Fibroblast of lung (primary cell): ENCODE data around the gene SIGLEC7. TPM values are rescaled to one million over a fixed set of nuclear protein-coding genes. Genes with fewer than 3 reads are reported as not detected.

Experiments
- DNase-seq, 2 donors: peaks; one replicate each; pipeline versions ENCODE4 v3.0.0 to v3.0.0-alpha.2; 2010; ENCODE audit warnings: low read depth in 2 of 2
- H2AFZ ChIP-seq: 2 replicates; pipeline ENCODE4 v1.5.1; 2012; ENCODE audit warnings: low read length, control low read depth, inconsistent platforms
- H3K27ac ChIP-seq: 2 replicates; pipeline ENCODE4 v1.5.1; 2011; ENCODE audit warnings: low read length, control low read depth; ENCODE audit not compliant: insufficient read depth
- H3K27me3 ChIP-seq: 2 replicates; pipeline ENCODE4 v1.5.1; 2011; ENCODE audit warnings: mild to moderate bottlenecking, low read length; ENCODE audit not compliant: control insufficient read depth, insufficient read depth
- H3K36me3 ChIP-seq: 2 replicates; pipeline ENCODE4 v1.5.1; 2011; ENCODE audit warnings: low read length; ENCODE audit not compliant: control insufficient read depth, insufficient read depth
- H3K4me1 ChIP-seq: 2 replicates; pipeline ENCODE4 v1.5.1; 2011; ENCODE audit warnings: low read length; ENCODE audit not compliant: control insufficient read depth, insufficient read depth; ENCODE audit errors: extremely low read depth
- H3K4me2 ChIP-seq: 2 replicates; pipeline ENCODE4 v1.5.1; 2011; ENCODE audit warnings: low read length, control low read depth; ENCODE audit not compliant: insufficient read depth; ENCODE audit errors: extremely low read depth
- H3K4me3 ChIP-seq, 4 experiments: fragments of 200-600 bp in 1 of 4; sonication (generic) in 1 of 4; replicated peaks in 1 of 4; 2 replicates each; pipeline ENCODE4 v1.5.1; 2011 to 2016; ENCODE audit warnings: low read length in 4 of 4, low read depth in 3 of 4, mild to moderate bottlenecking in 3 of 4, control low read depth in 2 of 4, inconsistent platforms in 1 of 4, mixed read lengths in 1 of 4; ENCODE audit not compliant: insufficient read depth in 1 of 4; ENCODE audit errors: control extremely low read depth in 1 of 4
- H3K79me2 ChIP-seq: 2 replicates; pipeline ENCODE4 v1.5.1; 2012; ENCODE audit warnings: mild to moderate bottlenecking, low read length, inconsistent platforms; ENCODE audit not compliant: control insufficient read depth, insufficient read depth
- H3K9ac ChIP-seq: 2 replicates; pipeline ENCODE4 v1.5.1; 2011; ENCODE audit warnings: mild to moderate bottlenecking, low read length, control low read depth; ENCODE audit not compliant: insufficient read depth
- H3K9me3 ChIP-seq: 2 replicates; pipeline ENCODE4 v1.5.1; 2012; ENCODE audit warnings: low read depth, low read length; ENCODE audit not compliant: control insufficient read depth, insufficient read depth
- H4K20me1 ChIP-seq: 2 replicates; pipeline ENCODE4 v1.5.1; 2011; ENCODE audit warnings: low read length; ENCODE audit not compliant: control insufficient read depth, insufficient read depth; ENCODE audit errors: extremely low read depth
- EZH2 ChIP-seq: IDR thresholded peaks from 2 replicates; pipeline ENCODE4 v1.5.1; 2012; ENCODE audit warnings: low read length, control low read depth, mild to moderate bottlenecking; ENCODE audit errors: missing control alignments
- polyA plus RNA-seq, 2 donors: library from polyadenylated mRNA; depleted of rRNA in 1 of 2; stranded (reverse) in 1 of 2; unstranded in 1 of 2; fragments of >200 nt; gene quantifications; 2 replicates each; pipeline ENCODE4 v1.2.1, GENCODE V29; 2011 to 2012; ENCODE audit warnings: missing spikeins in 1 of 2
- total RNA-seq: library from RNA; depleted of rRNA; stranded (reverse); fragments of >200 nt; gene quantifications from 2 replicates; pipeline ENCODE4 v1.2.1, GENCODE V29; 2014
- TF ChIP-seq, protein P1 (sequence below), 2 donors: IDR thresholded peaks in 1 of 2; conservative IDR thresholded peaks in 1 of 2; 1 replicate in 1 of 2; 2 replicates in 1 of 2; pipeline ENCODE4 v1.5.1; 2011 to 2012; ENCODE audit warnings: low read length in 2 of 2, control low read depth in 1 of 2, inconsistent platforms in 1 of 2, low read depth in 1 of 2, mild to moderate bottlenecking in 1 of 2

SIGLEC7 gene
- total and polyA plus RNA-seq, 2 donors (not counting 1 experiment from before 2014, with no cell fraction given), result not detected

DNA sequence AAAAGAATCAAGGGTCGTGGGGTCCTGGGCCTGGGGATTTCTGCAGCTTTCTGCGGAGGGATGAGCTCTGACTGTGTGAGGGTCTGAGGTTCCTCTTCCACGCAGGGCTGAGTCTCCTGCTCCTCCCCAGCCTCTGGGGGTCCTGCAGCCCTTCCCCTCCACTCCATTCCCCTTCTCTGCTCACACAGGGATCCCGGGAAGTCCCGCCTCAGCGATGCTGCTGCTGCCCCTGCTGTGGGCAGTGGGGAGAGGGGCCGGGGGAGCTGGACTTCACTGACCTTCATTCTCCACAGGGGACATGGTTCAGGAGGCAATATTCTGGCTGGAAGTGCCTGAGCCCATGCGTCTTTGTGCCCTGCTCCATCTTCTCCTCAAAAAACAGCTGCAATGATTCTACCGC, 56.5 kb downstream of the SIGLEC7 start:
- no peak overlapping the region for H2AFZ ChIP-seq
- no peak overlapping the region for H3K4me3 ChIP-seq
- H3K9ac ChIP-seq, result no peak overlapping the region
- no peak overlapping the region for H3K27ac ChIP-seq
- no peaks in the 10 kb centered on the region for H3K9me3 ChIP-seq
- H3K4me2 ChIP-seq, result no peak overlapping the region
- no peak for DNase-seq
- no peaks in the 10 kb centered on the region for H3K36me3 ChIP-seq
- H4K20me1 ChIP-seq, result no peaks in the 10 kb centered on the region
- H3K79me2 ChIP-seq, result no peaks in the 10 kb centered on the region
- H3K4me1 ChIP-seq, result no peaks in the 10 kb centered on the region
- H3K27me3 ChIP-seq, result no peaks in the 10 kb centered on the region
- TF ChIP-seq, protein P1, sequence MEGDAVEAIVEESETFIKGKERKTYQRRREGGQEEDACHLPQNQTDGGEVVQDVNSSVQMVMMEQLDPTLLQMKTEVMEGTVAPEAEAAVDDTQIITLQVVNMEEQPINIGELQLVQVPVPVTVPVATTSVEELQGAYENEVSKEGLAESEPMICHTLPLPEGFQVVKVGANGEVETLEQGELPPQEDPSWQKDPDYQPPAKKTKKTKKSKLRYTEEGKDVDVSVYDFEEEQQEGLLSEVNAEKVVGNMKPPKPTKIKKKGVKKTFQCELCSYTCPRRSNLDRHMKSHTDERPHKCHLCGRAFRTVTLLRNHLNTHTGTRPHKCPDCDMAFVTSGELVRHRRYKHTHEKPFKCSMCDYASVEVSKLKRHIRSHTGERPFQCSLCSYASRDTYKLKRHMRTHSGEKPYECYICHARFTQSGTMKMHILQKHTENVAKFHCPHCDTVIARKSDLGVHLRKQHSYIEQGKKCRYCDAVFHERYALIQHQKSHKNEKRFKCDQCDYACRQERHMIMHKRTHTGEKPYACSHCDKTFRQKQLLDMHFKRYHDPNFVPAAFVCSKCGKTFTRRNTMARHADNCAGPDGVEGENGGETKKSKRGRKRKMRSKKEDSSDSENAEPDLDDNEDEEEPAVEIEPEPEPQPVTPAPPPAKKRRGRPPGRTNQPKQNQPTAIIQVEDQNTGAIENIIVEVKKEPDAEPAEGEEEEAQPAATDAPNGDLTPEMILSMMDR (conservative IDR thresholded peaks at IDR 0.05 in 1 of 2, IDR thresholded peaks at IDR 0.05 in 1 of 2; ENCODE audit: low read depth in 1 of 2, low read length in 2 of 2), result no peak
- no peak for TF ChIP-seq EZH2

DNA sequence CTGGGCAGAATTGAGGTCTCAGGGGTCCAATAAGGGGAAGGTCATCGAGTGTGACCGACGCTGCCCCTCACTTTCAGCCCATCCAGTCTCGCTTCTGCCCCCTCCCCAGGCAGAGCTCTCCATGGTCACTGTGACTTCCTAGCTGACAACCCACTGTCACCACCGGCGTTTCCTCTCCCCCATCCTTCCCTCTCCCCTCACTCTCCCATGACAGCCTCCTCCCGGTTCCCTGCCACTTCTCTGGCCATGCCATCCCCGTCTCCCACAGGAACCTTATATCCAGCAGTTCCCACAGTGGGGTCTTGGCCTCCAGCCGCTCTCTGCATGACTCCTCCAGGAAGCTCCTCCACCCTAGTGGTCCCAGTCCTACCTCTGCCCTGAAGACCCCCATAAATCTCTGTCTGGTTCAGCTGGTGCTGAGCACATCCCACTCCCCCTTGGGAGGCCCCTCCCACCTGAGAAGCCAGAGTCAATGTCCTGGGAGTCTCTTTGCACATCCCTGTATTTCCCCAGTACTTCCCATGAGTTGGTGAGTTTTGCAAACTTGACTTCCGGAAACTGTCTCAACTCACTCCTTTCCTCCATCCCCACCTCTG, 58.1 kb downstream of the SIGLEC7 start:
- Histone ChIP-seq H3K9ac (no peak overlapping the region), H3K27me3 (no peaks in the 10 kb centered on the region), H3K79me2 (no peaks in the 10 kb centered on the region), H2AFZ (no peak overlapping the region), H3K27ac (no peak overlapping the region), H3K36me3 (no peaks in the 10 kb centered on the region), H4K20me1 (no peaks in the 10 kb centered on the region), H3K9me3 (no peaks in the 10 kb centered on the region), H3K4me3 (no peak overlapping the region), H3K4me1 (no peaks in the 10 kb centered on the region), H3K4me2 (no peak overlapping the region)
- DNase-seq, result no peak
- TF ChIP-seq, protein P1 (conservative IDR thresholded peaks at IDR 0.05 in 1 of 2, IDR thresholded peaks at IDR 0.05 in 1 of 2; ENCODE audit: low read depth in 1 of 2, low read length in 2 of 2), result no peak
- TF ChIP-seq EZH2, result no peak

DNA sequence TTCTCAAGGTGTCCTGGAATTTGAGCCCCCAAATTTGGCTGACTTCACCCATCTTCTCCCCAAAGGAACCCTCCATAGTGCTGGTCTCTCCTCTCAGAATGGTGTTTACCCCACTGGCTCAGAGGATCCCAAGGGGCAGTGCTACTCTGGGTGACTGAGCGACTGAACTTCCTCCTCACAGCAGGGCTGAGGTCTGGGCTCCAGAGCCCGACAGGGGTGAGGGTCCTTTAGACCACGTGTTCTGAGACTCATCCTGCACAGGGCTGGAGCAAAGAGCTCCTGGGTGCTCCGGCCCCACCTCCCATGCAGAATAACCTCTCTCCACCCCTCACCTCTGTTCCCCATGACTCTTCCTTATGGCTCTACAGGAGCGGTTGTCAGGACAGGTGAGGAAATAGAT, 59.6 kb downstream of the SIGLEC7 start:
- TF ChIP-seq, protein P1 (conservative IDR thresholded peaks at IDR 0.05 in 1 of 2, IDR thresholded peaks at IDR 0.05 in 1 of 2; ENCODE audit: low read depth in 1 of 2, low read length in 2 of 2), result no peak
- no peak for TF ChIP-seq EZH2
- Histone ChIP-seq H3K4me2 (no peak overlapping the region), H3K4me1 (no peaks in the 10 kb centered on the region), H2AFZ (no peak overlapping the region), H3K27ac (no peak overlapping the region), H3K36me3 (no peaks in the 10 kb centered on the region), H4K20me1 (no peaks in the 10 kb centered on the region), H3K4me3 (no peak overlapping the region), H3K27me3 (no peaks in the 10 kb centered on the region), H3K79me2 (no peaks in the 10 kb centered on the region), H3K9ac (no peak overlapping the region), H3K9me3 (no peaks in the 10 kb centered on the region)
- no peak for DNase-seq

Other genes with a start within 250 kb of the SIGLEC7 start
- not detected in 2 replicates for gene KLK4, start 230.9 kb upstream of the SIGLEC7 start, total RNA-seq
- gene KLK4, start 230.9 kb upstream of the SIGLEC7 start, polyA plus RNA-seq, result not detected in 2 replicates
- not detected in 2 replicates for gene KLK5, start 189.3 kb upstream of the SIGLEC7 start, total RNA-seq
- 0.10 TPM in 1 of 2 replicates, not detected in the other for gene KLK5, start 189.3 kb upstream of the SIGLEC7 start, polyA plus RNA-seq
- gene KLK6, start 172.7 kb upstream of the SIGLEC7 start, total RNA-seq, result not detected in 2 replicates
- not detected in 2 replicates for gene KLK6, start 172.7 kb upstream of the SIGLEC7 start, polyA plus RNA-seq
- not detected in 2 replicates for gene KLK7, start 158.4 kb upstream of the SIGLEC7 start, total RNA-seq
- not detected in 2 replicates for gene KLK7, start 158.4 kb upstream of the SIGLEC7 start, polyA plus RNA-seq
- not detected in 2 replicates for gene KLK8, start 140.7 kb upstream of the SIGLEC7 start, total RNA-seq
- not detected in 2 replicates for gene KLK8, start 140.7 kb upstream of the SIGLEC7 start, polyA plus RNA-seq
- not detected in 2 replicates for gene KLK10, start 122.6 kb upstream of the SIGLEC7 start, total RNA-seq
- 0.03 TPM in 1 of 2 replicates, not detected in the other for gene KLK10, start 122.6 kb upstream of the SIGLEC7 start, polyA plus RNA-seq
- not detected in 2 replicates for gene KLK11, start 115.7 kb upstream of the SIGLEC7 start, total RNA-seq
- not detected in 2 replicates for gene KLK11, start 115.7 kb upstream of the SIGLEC7 start, polyA plus RNA-seq
- not detected in 2 replicates for gene KLK12, start 107.3 kb upstream of the SIGLEC7 start, total RNA-seq
- not detected in 2 replicates for gene KLK12, start 107.3 kb upstream of the SIGLEC7 start, polyA plus RNA-seq
- gene KLK13, start 77.2 kb upstream of the SIGLEC7 start, total RNA-seq, result not detected in 2 replicates
- gene KLK13, start 77.2 kb upstream of the SIGLEC7 start, polyA plus RNA-seq, result not detected in 2 replicates
- not detected in 2 replicates for gene KLK14, start 59.4 kb upstream of the SIGLEC7 start, total RNA-seq
- not detected in 2 replicates for gene KLK14, start 59.4 kb upstream of the SIGLEC7 start, polyA plus RNA-seq
- gene CTU1, start 33.9 kb upstream of the SIGLEC7 start, total RNA-seq, result 6.9 and 8.1 TPM in 2 replicates
- 0.98 and 1.2 TPM in 2 replicates for gene CTU1, start 33.9 kb upstream of the SIGLEC7 start, polyA plus RNA-seq
- gene SIGLEC9, start 17.4 kb upstream of the SIGLEC7 start, total RNA-seq, result not detected in 2 replicates
- gene SIGLEC9, start 17.4 kb upstream of the SIGLEC7 start, polyA plus RNA-seq, result not detected in 2 replicates
- not detected in 2 replicates for gene CD33, start 82.8 kb downstream of the SIGLEC7 start, total RNA-seq
- gene CD33, start 82.8 kb downstream of the SIGLEC7 start, polyA plus RNA-seq, result not detected in 2 replicates
- not detected in 2 replicates for gene SIGLECL1, start 108.8 kb downstream of the SIGLEC7 start, total RNA-seq
- not detected in 2 replicates for gene SIGLECL1, start 108.8 kb downstream of the SIGLEC7 start, polyA plus RNA-seq
- gene IGLON5, start 169.3 kb downstream of the SIGLEC7 start, total RNA-seq, result not detected in 2 replicates
- gene IGLON5, start 169.3 kb downstream of the SIGLEC7 start, polyA plus RNA-seq, result not detected in 2 replicates
- 0.26 and 0.33 TPM in 2 replicates for gene VSIG10L, start 199.8 kb downstream of the SIGLEC7 start, total RNA-seq
- gene VSIG10L, start 199.8 kb downstream of the SIGLEC7 start, polyA plus RNA-seq, result 0.66 and 0.82 TPM in 2 replicates
- 71.7 and 123 TPM in 2 replicates for gene ETFB, start 224.1 kb downstream of the SIGLEC7 start, total RNA-seq
- 84.4 and 101 TPM in 2 replicates for gene ETFB, start 224.1 kb downstream of the SIGLEC7 start, polyA plus RNA-seq
- not detected in 2 replicates for gene CLDND2, start 226.7 kb downstream of the SIGLEC7 start, total RNA-seq
- not detected in 2 replicates for gene CLDND2, start 226.7 kb downstream of the SIGLEC7 start, polyA plus RNA-seq
- gene NKG7, start 230.4 kb downstream of the SIGLEC7 start, total RNA-seq, result not detected in 2 replicates
- not detected in 2 replicates for gene NKG7, start 230.4 kb downstream of the SIGLEC7 start, polyA plus RNA-seq
- gene LIM2, start 245.7 kb downstream of the SIGLEC7 start, total RNA-seq, result not detected in 2 replicates
- not detected in 2 replicates for gene LIM2, start 245.7 kb downstream of the SIGLEC7 start, polyA plus RNA-seq
- gene C19orf84, start 248.3 kb downstream of the SIGLEC7 start, total RNA-seq, result not detected in 2 replicates
- gene C19orf84, start 248.3 kb downstream of the SIGLEC7 start, polyA plus RNA-seq, result not detected in 2 replicates